K562 (cell line): Measurements from ENCODE around the gene TMSB4X. TPM values are rescaled to one million over a fixed set of nuclear protein-coding genes. Genes with fewer than 3 reads are reported as not detected.

ENCODE experiments used
- CAMTA2 ChIP-seq: fragments of 250-450 bp; sonication (Bioruptor Pico); conservative IDR thresholded peaks from 2 replicates; pipeline ENCODE4 v1.5.1; 2022
- CEBPG ChIP-seq, 3 experiments: fragments of 200-800 bp in 1 of 3; sonication (Bioruptor generic) in 1 of 3; sonication (generic) in 1 of 3; formaldehyde crosslinking in 1 of 3; IDR thresholded peaks in 2 of 3; conservative IDR thresholded peaks in 1 of 3; 2 replicates each; pipeline versions ENCODE4 v1.6.1 to v1.8.0; 2016 to 2022; ENCODE audit warnings: missing compliant biosample characterization in 2 of 3, missing genetic modification characterization in 2 of 3, mild to moderate bottlenecking in 1 of 3, missing genetic modification reagents in 1 of 3
- GATAD2B ChIP-seq: fragments of 450-650 bp; IDR thresholded peaks from 2 replicates; pipeline ENCODE4 v1.6.1; 2017; ENCODE audit warnings: mild to moderate bottlenecking, borderline replicate concordance
- HMG20B ChIP-seq: fragments of 250-450 bp; sonication (Bioruptor Pico); IDR thresholded peaks from 2 replicates; pipeline ENCODE4 v1.5.0; 2021; ENCODE audit warnings: mild to moderate bottlenecking
- KAT2B ChIP-seq: IDR thresholded peaks from one replicate; pipeline ENCODE4 v1.6.1; 2012; ENCODE audit warnings: low read depth, mild to moderate bottlenecking, control low read depth, inconsistent platforms, low read length, moderate library complexity
- KLF6 ChIP-seq: fragments of 250-450 bp; sonication (Bioruptor Pico); IDR thresholded peaks from 2 replicates; pipeline ENCODE4 v1.4.0; 2020; ENCODE audit warnings: mild to moderate bottlenecking, moderate library complexity, borderline replicate concordance
- MAFF ChIP-seq: IDR thresholded peaks from 2 replicates; pipeline ENCODE4 v1.6.1; 2012; ENCODE audit warnings: low read length, improper control_type of control experiment
- MAZ ChIP-seq, 2 experiments: fragments of 450-650 bp in 1 of 2; sonication (generic) in 1 of 2; formaldehyde crosslinking; IDR thresholded peaks in 1 of 2; conservative IDR thresholded peaks in 1 of 2; 2 replicates each; pipeline versions ENCODE4 v1.4.0 to v1.5.0; 2020; ENCODE audit warnings: mild to moderate bottlenecking in 1 of 2, missing genetic modification reagents in 1 of 2
- MCM7 ChIP-seq, 2 experiments: fragments of 450-650 bp; IDR thresholded peaks; 2 replicates each; pipeline ENCODE4 v1.6.1; 2016 to 2018
- NCOA4 ChIP-seq: fragments of 450-650 bp; IDR thresholded peaks from 2 replicates; pipeline ENCODE4 v1.6.1; 2018; ENCODE audit warnings: mild to moderate bottlenecking; ENCODE audit not compliant: partially characterized antibody
- NUFIP1 ChIP-seq: fragments of 450-650 bp; IDR thresholded peaks from 2 replicates; pipeline ENCODE4 v1.6.1; 2018; ENCODE audit not compliant: partially characterized antibody
- TCF15 ChIP-seq: fragments of 250-450 bp; sonication (Bioruptor Pico); IDR thresholded peaks from 2 replicates; pipeline ENCODE4 v1.8.0; 2022; ENCODE audit warnings: moderate library complexity, mild to moderate bottlenecking, inconsistent platforms
- UBTF ChIP-seq, 2 experiments: IDR thresholded peaks; 2 replicates each; pipeline ENCODE4 v1.6.1; 2012; ENCODE audit warnings: improper control_type of control experiment in 2 of 2, low read depth in 2 of 2, low read length in 2 of 2, borderline replicate concordance in 1 of 2
- XRCC3 ChIP-seq: fragments of 450-650 bp; IDR thresholded peaks from 2 replicates; pipeline ENCODE4 v1.6.1; 2017; ENCODE audit warnings: mild to moderate bottlenecking, moderate library complexity
- ZKSCAN8 ChIP-seq: fragments of 200-800 bp; sonication (Bioruptor generic); IDR thresholded peaks from 2 replicates; pipeline ENCODE4 v1.6.1; 2016; ENCODE audit warnings: missing genetic modification characterization, missing compliant biosample characterization
- ZNF561 ChIP-seq: fragments of 450-650 bp; formaldehyde crosslinking; conservative IDR thresholded peaks from 2 replicates; pipeline ENCODE4 v1.4.0; 2020; ENCODE audit warnings: mild to moderate bottlenecking, moderate library complexity
- ZNF75A ChIP-seq: fragments of 450-650 bp; formaldehyde crosslinking; IDR thresholded peaks from 2 replicates; pipeline ENCODE4 v1.4.0; 2020; ENCODE audit warnings: mild to moderate bottlenecking
- ZSCAN29 ChIP-seq: fragments of 450-650 bp; IDR thresholded peaks from 2 replicates; pipeline ENCODE4 v1.6.1; 2017
- polyA plus RNA-seq, 8 experiments: library from polyadenylated mRNA; depleted of rRNA in 4 of 8; stranded (reverse) in 5 of 8; unstranded in 3 of 8; fragments of >200 nt; fragmentation: Nextera tagmentation in 2 of 8; fragmentation: Illumina TruSeq in 1 of 8; extraction: Ambion mirVana in 2 of 8; extraction: Trizol in 1 of 8; gene quantifications; 2 replicates each; pipeline versions ENCODE4 v1.2.1 to v1.2.3, GENCODE V29; 2011 to 2014; ENCODE audit warnings: inconsistent platforms in 1 of 8, missing spikeins in 1 of 8
- total RNA-seq, 7 experiments: library from RNA; depleted of rRNA in 6 of 7; stranded (reverse); fragments of >200 nt in 6 of 7; fragmentation: Illumina TruSeq in 2 of 7; extraction: Trizol in 2 of 7; gene quantifications; 2 replicates each; pipeline versions ENCODE4 v1.2.1 to v1.2.3, GENCODE V29; 2011 to 2021; ENCODE audit warnings: low replicate concordance in 1 of 7
- TF ChIP-seq, protein P1 (sequence below): fragments of 200-800 bp; sonication (Bioruptor generic); IDR thresholded peaks from 2 replicates; pipeline ENCODE4 v1.6.1; 2016; ENCODE audit warnings: missing genetic modification characterization, missing compliant biosample characterization

The TMSB4X gene
- total and polyA plus RNA-seq, 9 of the 15 experiments (the other 6 are each of a cell fraction or from before 2014, with no cell fraction given): 1,035 to 2,035 (median 1,529) TPM

DNA sequence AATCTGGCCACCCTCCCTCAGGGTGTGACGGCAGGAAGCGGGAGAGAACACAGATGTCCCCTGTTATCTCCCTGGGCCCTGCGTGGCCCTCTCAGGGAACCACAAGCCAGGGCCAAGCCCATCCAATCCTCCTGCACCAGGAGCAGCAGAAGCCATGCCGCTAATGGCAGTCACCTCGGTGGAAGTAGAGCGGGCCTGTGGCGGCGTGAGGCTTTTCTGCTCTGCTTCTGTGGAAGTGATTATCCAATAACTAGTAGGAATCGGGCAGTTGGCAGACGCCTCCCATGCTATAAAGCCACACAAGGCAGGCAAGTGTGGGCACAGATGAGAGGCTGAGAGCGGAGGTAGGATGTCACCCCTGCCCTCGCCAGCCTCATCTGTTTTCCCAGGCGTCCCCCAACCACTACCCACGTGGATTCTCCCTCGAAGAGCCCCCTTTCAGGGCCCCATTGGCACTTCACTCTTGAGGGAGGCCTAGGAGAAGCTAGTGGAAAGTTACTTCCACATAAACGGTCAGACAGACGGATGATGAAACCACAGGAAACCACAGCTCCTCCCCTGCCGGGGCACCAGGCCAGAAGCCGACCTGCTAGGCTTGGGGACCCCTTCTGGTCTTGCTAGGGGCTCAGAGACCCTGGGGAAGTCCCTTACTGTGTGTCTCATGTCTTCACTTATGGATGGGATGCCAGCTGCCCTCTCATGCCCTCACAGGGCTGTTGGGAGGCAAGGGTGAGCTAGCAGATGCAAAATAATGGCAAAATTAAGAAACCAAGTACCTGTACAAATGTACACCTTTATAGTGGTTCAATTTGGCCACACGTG lies 18.8 kb upstream of the TMSB4X start (continued):
- TF ChIP-seq GATAD2B (no peak), ZKSCAN8 (peak; percentile 81), CAMTA2 (CRISPR knock-in tag) (no peak), MAZ (CRISPR knock-in tag; conservative IDR thresholded peaks at IDR 0.05 in 1 of 2, IDR thresholded peaks at IDR 0.05 in 1 of 2) (peak in 1 of 2 experiments; percentile 53; a peak in 1 of 4 replicates), NCOA4 (no peak), NUFIP1 (peak; percentile 44), ZSCAN29 (no peak), TCF15 (CRISPR knock-in tag) (peak; percentile 71), MCM7 (IDR thresholded peaks at IDR 0.05) (no peak), HMG20B (CRISPR knock-in tag) (no peak), KAT2B (no peak), MAFF (no peak), CEBPG (CRISPR knock-in tag; IDR thresholded peaks at IDR 0.05) (peak; percentile 97), CEBPG (tag; conservative IDR thresholded peaks at IDR 0.05 in 1 of 2, IDR thresholded peaks at IDR 0.05 in 1 of 2) (peak; percentile 89 to 96), UBTF (IDR thresholded peaks at IDR 0.05; ENCODE audit: borderline replicate concordance in 1 of 2, low read depth in 2 of 2, low read length in 2 of 2) (0 out of 4 replicates have a peak, but pooled peaks of 1 of the 2 experiments have one; percentile 16), XRCC3 (no peak), ZNF561 (CRISPR knock-in tag) (peak; percentile 6; the same call in 1 of the 2 replicates), KLF6 (CRISPR knock-in tag) (peak; percentile 77; the same call in 1 of the 2 replicates), ZNF75A (CRISPR knock-in tag) (no peak)
- TF ChIP-seq, protein P1, sequence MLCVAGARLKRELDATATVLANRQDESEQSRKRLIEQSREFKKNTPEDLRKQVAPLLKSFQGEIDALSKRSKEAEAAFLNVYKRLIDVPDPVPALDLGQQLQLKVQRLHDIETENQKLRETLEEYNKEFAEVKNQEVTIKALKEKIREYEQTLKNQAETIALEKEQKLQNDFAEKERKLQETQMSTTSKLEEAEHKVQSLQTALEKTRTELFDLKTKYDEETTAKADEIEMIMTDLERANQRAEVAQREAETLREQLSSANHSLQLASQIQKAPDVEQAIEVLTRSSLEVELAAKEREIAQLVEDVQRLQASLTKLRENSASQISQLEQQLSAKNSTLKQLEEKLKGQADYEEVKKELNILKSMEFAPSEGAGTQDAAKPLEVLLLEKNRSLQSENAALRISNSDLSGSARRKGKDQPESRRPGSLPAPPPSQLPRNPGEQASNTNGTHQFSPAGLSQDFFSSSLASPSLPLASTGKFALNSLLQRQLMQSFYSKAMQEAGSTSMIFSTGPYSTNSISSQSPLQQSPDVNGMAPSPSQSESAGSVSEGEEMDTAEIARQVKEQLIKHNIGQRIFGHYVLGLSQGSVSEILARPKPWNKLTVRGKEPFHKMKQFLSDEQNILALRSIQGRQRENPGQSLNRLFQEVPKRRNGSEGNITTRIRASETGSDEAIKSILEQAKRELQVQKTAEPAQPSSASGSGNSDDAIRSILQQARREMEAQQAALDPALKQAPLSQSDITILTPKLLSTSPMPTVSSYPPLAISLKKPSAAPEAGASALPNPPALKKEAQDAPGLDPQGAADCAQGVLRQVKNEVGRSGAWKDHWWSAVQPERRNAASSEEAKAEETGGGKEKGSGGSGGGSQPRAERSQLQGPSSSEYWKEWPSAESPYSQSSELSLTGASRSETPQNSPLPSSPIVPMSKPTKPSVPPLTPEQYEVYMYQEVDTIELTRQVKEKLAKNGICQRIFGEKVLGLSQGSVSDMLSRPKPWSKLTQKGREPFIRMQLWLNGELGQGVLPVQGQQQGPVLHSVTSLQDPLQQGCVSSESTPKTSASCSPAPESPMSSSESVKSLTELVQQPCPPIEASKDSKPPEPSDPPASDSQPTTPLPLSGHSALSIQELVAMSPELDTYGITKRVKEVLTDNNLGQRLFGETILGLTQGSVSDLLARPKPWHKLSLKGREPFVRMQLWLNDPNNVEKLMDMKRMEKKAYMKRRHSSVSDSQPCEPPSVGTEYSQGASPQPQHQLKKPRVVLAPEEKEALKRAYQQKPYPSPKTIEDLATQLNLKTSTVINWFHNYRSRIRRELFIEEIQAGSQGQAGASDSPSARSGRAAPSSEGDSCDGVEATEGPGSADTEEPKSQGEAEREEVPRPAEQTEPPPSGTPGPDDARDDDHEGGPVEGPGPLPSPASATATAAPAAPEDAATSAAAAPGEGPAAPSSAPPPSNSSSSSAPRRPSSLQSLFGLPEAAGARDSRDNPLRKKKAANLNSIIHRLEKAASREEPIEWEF: peak; percentile 81
